Activated CD4-positive, alpha-beta T cell treated with anti-CD3 and anti-CD28 coated beads, Interleukin-2, amount 50 U/mL, for 1 hour (primary cell): Measurements from ENCODE around the gene MDFI.
A peak's percentile ranks its signal among the peaks of the same experiment; 100 is the strongest.

Source experiments
- DNase-seq: peaks from one replicate; pipeline ENCODE4 v3.0.0-alpha.2; 2020

MDFI gene

DNA sequence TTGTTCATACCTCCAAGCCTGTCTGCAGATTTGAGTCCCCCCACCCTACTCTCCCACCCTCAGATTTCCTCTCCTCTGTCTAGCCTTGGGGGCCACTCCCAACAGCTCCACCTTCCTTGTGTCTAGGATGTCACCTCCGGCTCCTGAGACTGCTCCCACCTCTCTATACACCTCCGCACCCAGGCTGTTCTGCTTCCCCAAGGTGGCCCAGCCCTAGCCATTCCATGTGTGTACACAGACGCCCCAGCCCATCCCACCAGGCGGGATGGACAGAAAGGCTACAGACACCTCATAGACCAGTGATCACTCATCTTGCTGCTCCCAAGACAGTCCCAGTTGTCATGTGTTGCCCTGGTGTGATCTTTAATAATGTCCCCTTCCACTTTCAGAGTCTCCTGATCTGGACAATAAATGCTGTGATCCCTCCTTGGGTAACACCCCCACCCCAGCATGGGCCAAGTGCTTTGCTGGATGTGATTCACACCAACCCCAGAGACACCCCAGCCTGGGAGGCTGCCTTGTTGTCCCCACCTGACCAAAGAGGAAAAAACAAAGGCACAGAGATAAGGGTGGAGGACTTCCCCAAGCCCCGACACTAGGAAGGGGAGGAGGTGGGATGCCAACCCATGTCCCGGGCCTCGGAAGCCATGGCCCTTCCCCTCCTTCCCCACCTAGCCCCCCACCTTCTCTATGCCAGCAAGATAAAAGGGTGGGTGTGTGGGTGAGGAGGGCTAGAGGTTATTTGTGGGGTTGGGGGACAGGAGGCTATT lies 36.1 kb downstream of the MDFI start:
- DNase-seq: no peak

GRCh38 chr6:41675176-41675775 lies 37.0 kb downstream of the MDFI start:
- DNase-seq: no peak

- no peak for DNase-seq
Observed at GRCh38 chr6:41675992-41676391, 37.7 kb downstream of the MDFI start.

DNA sequence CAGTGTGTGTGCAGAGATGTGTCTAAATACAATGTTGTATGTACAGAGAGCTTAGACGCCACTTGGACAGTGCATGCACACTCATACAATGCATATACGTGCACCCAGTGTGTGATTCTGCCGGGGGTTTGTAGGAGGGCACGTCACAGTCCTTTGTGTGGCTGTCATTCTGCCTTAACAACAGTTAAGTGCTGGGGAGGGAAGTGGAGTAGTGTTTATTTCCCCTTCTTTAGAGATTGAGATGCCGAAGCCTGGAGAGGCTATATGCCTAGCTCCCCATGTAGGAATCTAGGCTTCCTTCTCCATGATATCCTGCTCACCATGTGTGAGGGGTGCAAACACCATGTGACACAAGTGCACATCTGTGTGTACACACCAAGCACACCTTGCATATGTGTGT lies 38.2 kb downstream of the MDFI start:
- no peak for DNase-seq

- DNase-seq: no peak
Observed at GRCh38 chr6:41677124-41677921, 39.1 kb downstream of the MDFI start.

DNA sequence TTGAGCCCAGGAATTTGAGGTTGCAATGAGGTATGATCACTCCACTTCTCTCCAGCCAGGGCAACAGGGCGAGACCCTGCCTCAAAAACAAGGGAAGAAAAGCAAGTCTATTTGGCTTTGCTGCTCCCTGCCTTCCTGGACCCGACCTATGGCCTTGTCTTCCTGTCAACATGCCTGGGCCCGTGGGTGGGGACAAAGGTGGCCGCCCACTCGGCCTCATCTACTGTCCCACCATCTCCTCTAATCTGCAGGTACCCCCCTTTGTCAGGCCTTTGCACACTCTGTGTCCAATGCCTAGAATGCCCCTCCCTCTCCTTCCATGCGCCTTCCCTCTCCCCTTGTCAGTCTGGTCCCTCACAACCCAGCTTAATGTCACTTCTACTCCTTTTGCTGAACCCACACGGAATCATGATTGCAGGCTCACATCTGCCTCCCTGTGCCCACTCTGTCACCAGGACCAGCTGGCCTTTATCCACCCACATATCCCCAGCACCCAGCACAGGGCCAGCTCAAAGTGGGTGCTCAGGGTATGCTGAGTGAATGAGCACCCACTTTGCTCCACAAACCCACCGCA lies 40.3 kb downstream of the MDFI start:
- no peak for DNase-seq

- no peak for DNase-seq
Observed at GRCh38 chr6:41679696-41680095, 41.4 kb downstream of the MDFI start.

- no peak for DNase-seq
Observed at GRCh38 chr6:41680182-41680965, 42.1 kb downstream of the MDFI start.

- peak; percentile 66 for DNase-seq
Observed at GRCh38 chr6:41682056-41682477, 43.8 kb downstream of the MDFI start.

- DNase-seq: no peak
Observed at GRCh38 chr6:41682497-41683272, 44.4 kb downstream of the MDFI start.

DNA sequence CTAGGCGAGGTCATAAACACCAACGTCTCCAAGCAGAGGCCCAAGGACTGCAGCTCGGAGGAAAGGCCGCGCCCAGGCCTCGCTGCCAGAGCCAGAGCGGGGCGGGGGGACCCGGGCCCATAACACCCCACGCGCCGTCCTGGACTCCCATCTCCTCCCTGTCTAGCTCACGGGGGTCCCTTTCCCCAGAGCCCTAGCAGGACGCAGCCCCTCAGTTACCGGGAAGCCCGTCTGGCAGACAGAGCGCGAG lies 44.9 kb downstream of the MDFI start:
- no peak for DNase-seq

GRCh38 chr6:41683523-41684310 lies 45.4 kb downstream of the MDFI start:
- peak; percentile 79 for DNase-seq

DNA sequence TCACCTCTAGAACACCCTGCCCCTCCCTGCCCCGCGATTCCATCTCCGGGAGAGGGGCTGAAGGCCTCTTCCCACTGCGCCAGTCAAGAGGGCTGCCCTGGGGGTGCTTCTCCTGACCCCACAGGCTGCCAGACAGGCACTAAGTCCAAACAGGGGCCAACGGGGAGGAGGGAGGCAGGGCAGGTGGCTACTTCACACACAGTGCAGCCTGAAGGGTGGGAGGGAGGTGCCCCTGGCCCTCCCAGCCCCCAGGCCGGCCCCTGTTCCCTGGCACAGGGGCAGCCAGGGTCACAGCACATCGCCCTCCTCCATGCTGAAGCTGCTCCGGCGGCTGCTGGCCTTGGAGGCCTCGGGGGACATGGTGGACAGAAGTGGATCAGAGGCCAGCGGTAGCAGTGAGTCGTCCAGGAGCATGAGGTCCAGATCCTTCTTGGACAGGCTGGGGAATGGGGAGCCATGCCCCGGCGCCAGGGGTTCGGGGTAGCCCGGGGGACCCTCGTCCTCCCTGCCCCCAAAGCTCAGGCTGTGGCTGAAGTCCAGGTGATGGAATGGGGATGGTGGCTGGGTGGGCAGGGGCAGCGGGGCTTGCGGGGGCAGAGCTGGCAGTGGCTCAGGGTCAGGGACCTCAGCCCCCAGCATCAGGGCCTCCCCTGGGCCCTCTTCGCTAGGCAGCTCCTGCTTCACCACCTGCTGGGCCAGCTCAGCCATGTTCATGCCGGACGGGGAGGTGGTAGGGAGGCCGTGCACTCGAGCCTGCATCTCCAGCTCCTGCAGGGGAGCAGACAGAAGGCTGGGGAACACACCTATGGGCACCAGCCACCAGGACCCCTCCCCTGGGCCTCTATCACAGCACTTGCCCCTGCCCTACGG lies 46.3 kb downstream of the MDFI start:
- no peak for DNase-seq

- DNase-seq: no peak
Observed at GRCh38 chr6:41685641-41686380, 47.5 kb downstream of the MDFI start.

- no peak for DNase-seq
Observed at GRCh38 chr6:41687501-41688175, 49.4 kb downstream of the MDFI start.

GRCh38 chr6:41688256-41688965 lies 50.1 kb downstream of the MDFI start:
- no peak for DNase-seq

DNA sequence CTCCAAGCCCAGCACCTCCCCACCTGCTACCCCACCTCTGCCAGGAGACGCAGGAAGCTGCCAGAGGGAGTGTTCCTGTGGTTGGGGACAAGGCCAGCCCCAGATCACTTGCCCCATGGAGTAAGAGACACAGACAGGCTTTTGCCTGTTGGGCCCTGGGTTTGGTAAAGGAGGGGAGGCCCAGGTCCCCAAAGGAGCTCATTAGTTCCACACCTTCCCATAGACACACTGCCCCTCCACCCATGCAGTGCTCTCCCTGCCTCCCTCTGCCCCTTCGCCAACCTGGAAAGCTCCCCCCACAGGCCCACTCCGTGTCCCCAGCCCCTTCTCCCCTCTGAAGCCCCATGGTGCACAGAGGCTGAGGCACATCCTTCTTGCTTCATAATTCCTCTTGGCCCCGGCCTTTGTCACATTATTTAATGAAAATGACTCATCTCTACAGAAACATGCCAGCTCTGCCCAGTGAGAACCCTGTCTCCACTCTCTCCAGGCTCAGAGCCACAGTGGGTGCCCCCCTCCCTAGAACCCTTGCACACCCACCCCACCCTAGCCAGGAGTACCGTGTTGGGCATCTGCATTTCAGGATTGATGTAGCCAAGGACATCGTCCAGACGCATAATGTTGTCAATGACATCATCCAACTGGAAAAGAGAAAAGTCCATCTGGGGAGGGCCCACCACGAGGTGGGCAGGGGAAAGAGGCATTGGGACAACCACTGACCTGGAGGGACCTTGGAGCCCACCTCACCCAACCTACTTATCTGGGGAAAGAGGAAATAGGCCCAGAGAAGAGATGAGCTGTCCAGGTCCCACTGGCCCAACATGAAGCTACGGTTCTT lies 51.1 kb downstream of the MDFI start:
- no peak for DNase-seq
